GM12801 (cell line): ENCODE data around the gene RASGRF1.

Experiments used
- CTCF ChIP-seq: IDR thresholded peaks from one replicate; pipeline ENCODE4 v1.5.1; 2011; ENCODE audit warnings: control low read depth; ENCODE audit not compliant: insufficient read length; ENCODE audit errors: extremely low read depth

Gene RASGRF1

GRCh38 chr15:79073336-79073735 lies 17.2 kb downstream of the RASGRF1 start:
- TF ChIP-seq CTCF, result no peak

- no peak for TF ChIP-seq CTCF
Observed at GRCh38 chr15:79071901-79072300, 18.7 kb downstream of the RASGRF1 start.

- no peak for TF ChIP-seq CTCF
Observed at GRCh38 chr15:79068790-79069189, 21.8 kb downstream of the RASGRF1 start.

GRCh38 chr15:79067969-79068368 lies 22.6 kb downstream of the RASGRF1 start:
- no peak for TF ChIP-seq CTCF

- no peak for TF ChIP-seq CTCF
Observed at GRCh38 chr15:79067072-79067833, 23.3 kb downstream of the RASGRF1 start.

- TF ChIP-seq CTCF, result no peak
Observed at GRCh38 chr15:79066391-79067071, 24.0 kb downstream of the RASGRF1 start.

- TF ChIP-seq CTCF, result no peak
Observed at GRCh38 chr15:79065706-79066376, 24.7 kb downstream of the RASGRF1 start.
